Measurements from ENCODE around the gene ASRGL1. TPM values are rescaled to one million over a fixed set of nuclear protein-coding genes. Genes with fewer than 3 reads are reported as not detected.

Gene ASRGL1
- total and polyA plus RNA-seq, 7 donors: 4.8 to 35.2 (median 22.0) TPM

- H3K4me1 ChIP-seq: peaks cover 0 to 51% (median 47%) of the 10 kb centered on the region in 4 donors
- H3K27ac ChIP-seq: peak overlapping the region in 1 of 4 donors; percentile 5
- no peak overlapping the region for H3K4me3 ChIP-seq
- no peak for DNase-seq
- H3K27me3 ChIP-seq: no peaks in the 10 kb centered on the region
- no peaks in the 10 kb centered on the region for H3K36me3 ChIP-seq
- intact Hi-C loops (cut with DNase I): no loop called here
- no peaks in the 10 kb centered on the region for H3K9me3 ChIP-seq
- TF ChIP-seq POLR2A (IDR thresholded peaks at IDR 0.05) (no peak), CTCF (IDR thresholded peaks at IDR 0.05) (no peak), EP300 (IDR thresholded peaks at IDR 0.05) (no peak), POLR2AphosphoS5 (IDR thresholded peaks at IDR 0.05) (no peak)
- 53 to 78% methylated on average over 4 of the region's 4 CpGs for WGBS, 2 donors
Measured at GRCh38 chr11:62438641-62439040, 101.4 kb downstream of the ASRGL1 start.

GRCh38 chr11:62439785-62440602 is 102.7 kb downstream of the ASRGL1 start:
- Histone ChIP-seq H3K9me3 (no peaks in the 10 kb centered on the region), H3K36me3 (no peaks in the 10 kb centered on the region), H3K4me3 (no peak overlapping the region), H3K27me3 (no peaks in the 10 kb centered on the region), H3K27ac (peak overlapping the region; percentile 77 to 96 (median 86)), H3K4me1 (peaks cover 0 to 50% (median 48%) of the 10 kb centered on the region in 4 donors)
- intact Hi-C loops (cut with DNase I): no loop called here
- 67 to 70% methylated on average over 23 of the region's 23 CpGs for WGBS, 2 donors
- DNase-seq: peak; percentile 87
- peak in 1 of 4 donors; percentile 27 for TF ChIP-seq EP300 (IDR thresholded peaks at IDR 0.05)
- no peak for TF ChIP-seq CTCF (IDR thresholded peaks at IDR 0.05)
- peak in 3 of 4 donors; percentile 23 to 55 (median 46) for TF ChIP-seq POLR2AphosphoS5 (IDR thresholded peaks at IDR 0.05)

Other genes with a start within 250 kb of the ASRGL1 start
- gene INCENP, start 213.4 kb upstream of the ASRGL1 start, total RNA-seq: 10 to 100 TPM in 1 of 4 donors, 1 to 10 TPM in 3; 5.4 to 25.3 (median 8.9) TPM
- gene INCENP, start 213.4 kb upstream of the ASRGL1 start, polyA plus RNA-seq: 10 to 100 TPM in 1 of 3 donors, 1 to 10 TPM in 2; 4.2 to 21.6 (median 5.3) TPM
- not detected for gene SCGB1D1, start 147.2 kb upstream of the ASRGL1 start, total RNA-seq
- gene SCGB1D1, start 147.2 kb upstream of the ASRGL1 start, polyA plus RNA-seq: not detected
- gene SCGB2A1, start 128.8 kb upstream of the ASRGL1 start, total RNA-seq: not detected
- 10 to 100 TPM in 1 of 3 donors, 1 to 10 TPM in 2; 3.6 to 35.4 (median 9.9) TPM for gene SCGB2A1, start 128.8 kb upstream of the ASRGL1 start, polyA plus RNA-seq
- not detected for gene SCGB1D2, start 95.2 kb upstream of the ASRGL1 start, total RNA-seq
- gene SCGB1D2, start 95.2 kb upstream of the ASRGL1 start, polyA plus RNA-seq: not detected
- gene SCGB2A2, start 67.3 kb upstream of the ASRGL1 start, total RNA-seq: not detected
- gene SCGB2A2, start 67.3 kb upstream of the ASRGL1 start, polyA plus RNA-seq: not detected
- not detected for gene SCGB1D4, start 38.4 kb upstream of the ASRGL1 start, total RNA-seq
- not detected for gene SCGB1D4, start 38.4 kb upstream of the ASRGL1 start, polyA plus RNA-seq
- not detected for gene SCGB1A1, start 81.6 kb downstream of the ASRGL1 start, total RNA-seq
- 10 to 100 TPM in 1 of 3 donors, not detected in 2; 11.4 TPM for gene SCGB1A1, start 81.6 kb downstream of the ASRGL1 start, polyA plus RNA-seq
- 1,000 to 10,000 TPM in 2 of 4 donors, 100 to 1,000 TPM in 2; 751 to 1,294 (median 1,065) TPM for gene AHNAK, start 209.4 kb downstream of the ASRGL1 start, total RNA-seq
- 100 to 1,000 TPM in 1 of 3 donors, 10 to 100 TPM in 2; 82.3 to 141 (median 85.5) TPM for gene AHNAK, start 209.4 kb downstream of the ASRGL1 start, polyA plus RNA-seq
- 1,000 to 10,000 TPM; 1,344 to 1,788 (median 1,576) TPM for gene EEF1G, start 236.4 kb downstream of the ASRGL1 start, total RNA-seq
- 1,000 to 10,000 TPM; 1,418 to 2,108 (median 1,957) TPM for gene EEF1G, start 236.4 kb downstream of the ASRGL1 start, polyA plus RNA-seq